Measurements from ENCODE around the gene IRGQ.

IRGQ gene

DNA sequence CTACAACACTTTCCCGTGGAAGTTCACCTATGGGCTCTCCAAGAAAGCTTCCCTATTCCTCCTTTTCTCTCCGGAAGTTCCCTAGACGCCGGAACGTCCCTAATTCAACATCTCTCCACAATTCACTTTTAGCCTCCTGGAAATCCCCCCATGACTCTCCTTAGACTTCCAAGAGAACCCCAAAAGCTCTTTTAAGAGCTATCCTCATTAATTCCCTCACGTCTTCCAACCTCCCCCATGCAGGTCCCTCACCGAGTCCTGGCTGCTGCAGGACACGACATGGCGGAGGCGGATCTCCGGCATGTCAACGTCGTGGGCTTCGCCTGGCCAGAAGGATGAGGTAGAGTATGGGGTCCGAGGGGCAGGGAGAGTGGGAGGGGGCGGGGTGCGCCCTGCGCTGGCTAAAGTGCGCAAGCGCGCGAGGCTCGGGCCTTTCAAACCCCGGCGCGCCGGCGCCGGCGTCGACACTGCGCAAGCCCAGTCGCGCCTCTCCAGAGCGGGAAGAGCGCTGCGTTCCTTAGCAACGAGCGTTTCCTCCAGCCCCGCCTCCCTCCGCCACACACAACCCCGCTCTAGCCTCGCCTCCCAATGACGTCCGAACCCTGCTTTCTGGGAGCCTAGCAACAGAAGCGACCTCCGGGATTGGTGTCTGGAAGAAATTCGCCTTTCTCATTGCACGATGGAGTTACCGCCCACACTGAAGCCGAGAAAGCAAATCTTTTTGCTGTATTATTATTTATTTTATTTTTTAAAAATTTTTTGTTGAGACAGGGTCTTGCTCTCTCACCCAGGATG is 20.6 kb downstream of the IRGQ start, which contains the start of the genes PINLYP and XRCC1:
PINLYP (plus strand) TSS at position 646 of the 795 bp plus-strand sequence. CDS start 1,391 bp downstream, outside the sequence.
XRCC1 (minus strand) TSS at position 372 of the 795 bp plus-strand sequence; CDS start at position 303, 69 bp downstream.
- Histone ChIP-seq H3K4me3 (IDR thresholded peaks at IDR 0.05; ENCODE audit: insufficient read depth, low read depth, low read length) (peak within 1 kb of the TSS; percentile 82), H3K4me2 (peak within 1 kb of the TSS; percentile 84), H4K20me1 (ENCODE audit: insufficient read depth) (no peaks in the 10 kb centered on the region), H3K27ac (peak within 1 kb of the TSS; percentile 70), H3K9ac (peak within 1 kb of the TSS; percentile 88), H3K4me1 (ENCODE audit: low read depth, poor library complexity, severe bottlenecking) (peaks cover 15% of the 10 kb centered on the region), H3K27me3 (ENCODE audit: insufficient read depth, low read depth) (no peaks in the 10 kb centered on the region; the same call in 1 of the 2 replicates), H3K36me3 (ENCODE audit: insufficient read depth) (no peaks in the 10 kb centered on the region), H3K79me2 (ENCODE audit: insufficient read depth, low read depth) (peaks cover 4% of the 10 kb centered on the region; the same call in 1 of the 2 replicates), H2AFZ (ENCODE audit: low read depth) (peak within 1 kb of the TSS; percentile 94)
- TF ChIP-seq, protein P1, sequence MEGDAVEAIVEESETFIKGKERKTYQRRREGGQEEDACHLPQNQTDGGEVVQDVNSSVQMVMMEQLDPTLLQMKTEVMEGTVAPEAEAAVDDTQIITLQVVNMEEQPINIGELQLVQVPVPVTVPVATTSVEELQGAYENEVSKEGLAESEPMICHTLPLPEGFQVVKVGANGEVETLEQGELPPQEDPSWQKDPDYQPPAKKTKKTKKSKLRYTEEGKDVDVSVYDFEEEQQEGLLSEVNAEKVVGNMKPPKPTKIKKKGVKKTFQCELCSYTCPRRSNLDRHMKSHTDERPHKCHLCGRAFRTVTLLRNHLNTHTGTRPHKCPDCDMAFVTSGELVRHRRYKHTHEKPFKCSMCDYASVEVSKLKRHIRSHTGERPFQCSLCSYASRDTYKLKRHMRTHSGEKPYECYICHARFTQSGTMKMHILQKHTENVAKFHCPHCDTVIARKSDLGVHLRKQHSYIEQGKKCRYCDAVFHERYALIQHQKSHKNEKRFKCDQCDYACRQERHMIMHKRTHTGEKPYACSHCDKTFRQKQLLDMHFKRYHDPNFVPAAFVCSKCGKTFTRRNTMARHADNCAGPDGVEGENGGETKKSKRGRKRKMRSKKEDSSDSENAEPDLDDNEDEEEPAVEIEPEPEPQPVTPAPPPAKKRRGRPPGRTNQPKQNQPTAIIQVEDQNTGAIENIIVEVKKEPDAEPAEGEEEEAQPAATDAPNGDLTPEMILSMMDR (conservative IDR thresholded peaks at IDR 0.05; ENCODE audit: low read depth, low read length): no peak; the same call in 1 of the 2 replicates

DNA sequence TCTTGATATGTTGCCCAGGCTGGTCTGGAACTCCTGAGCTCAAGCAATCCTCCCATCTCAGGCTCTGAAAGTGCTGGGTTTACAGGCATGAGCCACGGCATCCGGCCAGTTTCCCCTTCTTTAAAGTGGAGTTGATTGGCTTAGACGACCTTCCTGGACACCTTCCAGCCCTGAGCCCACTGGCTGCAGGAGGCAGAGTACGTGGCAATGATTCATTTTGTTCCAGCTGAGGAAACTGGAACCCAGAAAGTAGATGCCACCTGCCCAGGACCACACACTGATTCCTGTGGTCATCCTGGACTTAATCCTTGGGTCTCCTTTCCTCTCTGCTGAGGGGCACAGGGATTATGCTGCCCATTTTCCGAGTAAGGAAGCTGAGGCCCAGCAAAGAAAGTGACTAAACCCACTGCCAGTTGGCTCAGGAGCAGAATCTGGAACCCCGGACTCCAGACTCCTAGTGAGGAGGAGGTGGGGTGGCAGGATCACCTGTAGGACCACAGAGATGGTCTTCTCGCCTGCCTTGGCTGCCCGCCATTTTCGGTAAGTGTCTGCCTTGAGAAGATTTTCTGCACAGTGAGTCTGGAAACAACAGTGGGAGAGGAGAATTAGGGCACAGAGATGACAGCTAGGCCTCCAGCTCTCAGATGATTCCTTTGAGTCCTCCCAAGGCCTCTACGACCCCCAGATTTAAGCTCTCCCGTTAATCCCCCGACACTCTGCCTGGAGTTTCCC is 21.3 kb downstream of the IRGQ start:
- peak overlapping the region; percentile 74 for H3K4me2 ChIP-seq
- peaks cover 7% of the 10 kb centered on the region; the same call in 1 of the 2 replicates for H3K79me2 ChIP-seq (ENCODE audit: insufficient read depth, low read depth)
- peak overlapping the region; percentile 88 for H3K9ac ChIP-seq
- H3K4me3 ChIP-seq (IDR thresholded peaks at IDR 0.05; ENCODE audit: insufficient read depth, low read depth, low read length): peak overlapping the region; percentile 82
- TF ChIP-seq, protein P1 (conservative IDR thresholded peaks at IDR 0.05; ENCODE audit: low read depth, low read length): no peak
- H2AFZ ChIP-seq (ENCODE audit: low read depth): peak overlapping the region; percentile 94
- no peaks in the 10 kb centered on the region for H4K20me1 ChIP-seq (ENCODE audit: insufficient read depth)
- H3K27me3 ChIP-seq (ENCODE audit: insufficient read depth, low read depth): no peaks in the 10 kb centered on the region; the same call in 1 of the 2 replicates
- H3K36me3 ChIP-seq (ENCODE audit: insufficient read depth): no peaks in the 10 kb centered on the region
- H3K4me1 ChIP-seq (ENCODE audit: low read depth, poor library complexity, severe bottlenecking): peaks cover 22% of the 10 kb centered on the region
- H3K27ac ChIP-seq: peak overlapping the region; percentile 70

DNA sequence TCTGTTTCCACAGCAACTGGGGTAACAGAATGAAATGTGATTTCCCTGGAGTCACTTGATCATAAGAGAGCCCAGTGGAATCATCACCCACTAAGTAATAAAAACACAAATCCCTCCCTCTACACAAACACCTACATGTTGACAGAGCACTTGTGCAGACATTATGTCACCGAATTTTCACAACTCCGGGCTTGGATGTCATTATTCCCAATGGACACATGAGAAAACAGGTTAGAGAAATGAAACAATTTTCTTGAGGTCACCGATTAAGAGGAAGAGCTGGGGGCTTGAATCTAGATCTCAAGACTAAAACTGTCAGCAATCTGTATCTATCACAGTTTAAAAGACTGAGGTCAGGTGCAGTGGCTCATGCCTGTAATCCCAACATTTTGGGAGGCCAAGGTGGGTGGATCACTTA is 23.8 kb downstream of the IRGQ start:
- Histone ChIP-seq H3K4me1 (ENCODE audit: low read depth, poor library complexity, severe bottlenecking) (peaks cover 23% of the 10 kb centered on the region), H3K36me3 (ENCODE audit: insufficient read depth) (no peaks in the 10 kb centered on the region), H4K20me1 (ENCODE audit: insufficient read depth) (no peaks in the 10 kb centered on the region), H3K27me3 (ENCODE audit: insufficient read depth, low read depth) (no peaks in the 10 kb centered on the region; the same call in 1 of the 2 replicates), H3K79me2 (ENCODE audit: insufficient read depth, low read depth) (peaks cover 8% of the 10 kb centered on the region; the same call in 1 of the 2 replicates), H3K4me2 (no peak overlapping the region), H2AFZ (ENCODE audit: low read depth) (no peak overlapping the region), H3K9ac (no peak overlapping the region), H3K27ac (no peak overlapping the region), H3K4me3 (IDR thresholded peaks at IDR 0.05; ENCODE audit: insufficient read depth, low read depth, low read length) (no peak overlapping the region)
- TF ChIP-seq, protein P1 (conservative IDR thresholded peaks at IDR 0.05; ENCODE audit: low read depth, low read length): no peak

DNA sequence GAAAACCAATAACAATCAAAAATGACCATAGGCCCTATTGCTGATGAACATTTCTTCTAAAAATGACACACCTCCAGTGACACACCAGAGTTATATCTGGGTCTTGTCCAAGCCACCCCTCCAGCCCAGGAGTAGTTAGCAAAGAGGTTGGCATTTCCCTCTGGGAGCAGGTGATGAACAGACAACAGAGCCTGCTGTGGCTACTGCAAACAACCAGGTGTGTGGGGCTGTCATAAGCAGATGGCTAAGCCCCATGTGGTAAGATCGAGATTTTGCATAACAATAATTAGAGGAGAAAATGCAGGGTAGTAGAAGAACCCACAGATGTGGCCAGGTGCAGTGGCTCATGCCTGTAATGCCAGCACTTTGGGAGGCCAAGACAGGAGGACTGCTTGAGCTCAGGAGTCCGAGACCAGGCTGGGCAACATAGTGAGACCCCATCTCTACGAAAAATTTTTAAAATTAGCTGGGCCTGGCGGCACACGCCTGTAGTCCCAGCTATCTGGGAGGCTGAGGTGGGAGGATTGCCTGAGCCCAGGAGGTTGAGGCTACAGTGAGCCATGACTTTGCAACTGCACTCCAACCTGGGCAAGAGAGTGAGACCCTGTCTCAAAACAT is 25.7 kb downstream of the IRGQ start:
- H4K20me1 ChIP-seq (ENCODE audit: insufficient read depth): no peaks in the 10 kb centered on the region
- peak overlapping the region; percentile 26; the same call in 1 of the 2 replicates for H3K27ac ChIP-seq
- H3K9ac ChIP-seq: no peak overlapping the region
- no peak overlapping the region for H2AFZ ChIP-seq (ENCODE audit: low read depth)
- TF ChIP-seq, protein P1 (conservative IDR thresholded peaks at IDR 0.05; ENCODE audit: low read depth, low read length): no peak
- no peaks in the 10 kb centered on the region for H3K27me3 ChIP-seq (ENCODE audit: insufficient read depth, low read depth)
- H3K4me3 ChIP-seq (IDR thresholded peaks at IDR 0.05; ENCODE audit: insufficient read depth, low read depth, low read length): no peak overlapping the region
- peaks cover 8% of the 10 kb centered on the region; the same call in 1 of the 2 replicates for H3K79me2 ChIP-seq (ENCODE audit: insufficient read depth, low read depth)
- H3K4me2 ChIP-seq: no peak overlapping the region; the same call in 1 of the 2 replicates
- H3K36me3 ChIP-seq (ENCODE audit: insufficient read depth): no peaks in the 10 kb centered on the region
- peaks cover 18% of the 10 kb centered on the region for H3K4me1 ChIP-seq (ENCODE audit: low read depth, poor library complexity, severe bottlenecking)

Measured in KMS-11 (cell line).